H1 (cell line): ENCODE data around the gene CHST12. TPM values are rescaled to one million over a fixed set of nuclear protein-coding genes. Genes with fewer than 3 reads are reported as not detected.

Experiments used
- CBX8 ChIP-seq: fragments of 300-800, 300-1000 bp; sonication (generic); IDR thresholded peaks from 2 replicates; pipeline ENCODE4 v1.7.1; 2016; ENCODE audit warnings: low read depth, low read length, borderline replicate concordance
- CHD1 ChIP-seq: IDR thresholded peaks from 2 replicates; pipeline ENCODE4 v1.6.1; 2012; ENCODE audit warnings: low read depth, low read length, improper control_type of control experiment
- CHD7 ChIP-seq: fragments of 300-600 bp; sonication (generic); IDR thresholded peaks from 2 replicates; pipeline ENCODE4 v1.7.1; 2012; ENCODE audit warnings: low read length, moderate library complexity, mild to moderate bottlenecking, inconsistent platforms; ENCODE audit not compliant: insufficient replicate concordance
- CTCF ChIP-seq, 3 experiments: IDR thresholded peaks; 1 replicate in 2 of 3; 2 replicates in 1 of 3; pipeline versions ENCODE4 v1.5.1 to v1.6.1; 2011; ENCODE audit warnings: low read length in 3 of 3, mild to moderate bottlenecking in 3 of 3, inconsistent platforms in 2 of 3, low read depth in 1 of 3, moderate library complexity in 1 of 3; ENCODE audit not compliant: insufficient read depth in 1 of 3; ENCODE audit errors: control extremely low read depth in 1 of 3
- MAX ChIP-seq: IDR thresholded peaks from 2 replicates; pipeline ENCODE4 v1.6.1; 2012; ENCODE audit warnings: inconsistent platforms
- SIX5 ChIP-seq: IDR thresholded peaks from 2 replicates; pipeline ENCODE4 v1.6.1; 2011; ENCODE audit warnings: mild to moderate bottlenecking, low read depth, low read length
- polyA plus RNA-seq, 7 experiments: library from polyadenylated mRNA; depleted of rRNA in 3 of 7; stranded (reverse) in 5 of 7; unstranded in 2 of 7; fragments of >200 nt in 5 of 7; fragments of 200-250 nt in 2 of 7; gene quantifications; 1 replicate in 5 of 7; 2 replicates in 1 of 7; 4 replicates in 1 of 7; pipeline versions ENCODE4 v1.2.1 to v1.2.3, GENCODE V29; 2011 to 2013; ENCODE audit warnings: missing spikeins in 2 of 7, mixed read lengths in 2 of 7
- total RNA-seq: library from RNA; stranded (reverse); fragmentation: NEBNext Ultra II Directional; extraction: Animal tissue kit (Norgen Biotek cat#: 25700); gene quantifications from 2 replicates; pipeline ENCODE4 v1.2.1, GENCODE V29; 2021

Gene CHST12
- total and polyA plus RNA-seq, 2 of the 8 experiments (the other 6 are each of a cell fraction or from before 2014, with no cell fraction given) = 13.4 to 24.1 TPM

- no peak for TF ChIP-seq CBX8
- TF ChIP-seq CHD7 = no peak
- TF ChIP-seq CHD1 = no peak
- no peak for TF ChIP-seq MAX
- TF ChIP-seq CTCF (IDR thresholded peaks at IDR 0.05; ENCODE audit: control extremely low read depth in 1 of 3, insufficient read depth in 1 of 3, low read depth in 1 of 3, low read length in 3 of 3) = no peak
- no peak for TF ChIP-seq SIX5
Observed at GRCh38 chr7:2441430-2442058, 38.1 kb downstream of the CHST12 start (continued).
